Mucosa of stomach (tissue), 1 donor: Measurements from ENCODE around the gene GHDC.
"Not testable (repeated sequence)": the region's sequence is repeated elsewhere in the genome, so short reads cannot be mapped to it uniquely, and the experiment has no call there.

ENCODE experiments used
- H3K27me3 ChIP-seq: one replicate; pipeline ENCODE4 v1.7.0; 2013; ENCODE audit warnings: mild to moderate bottlenecking, low read length; ENCODE audit not compliant: control insufficient read depth, insufficient read depth
- H3K36me3 ChIP-seq: one replicate; pipeline ENCODE4 v1.7.0; 2013; ENCODE audit warnings: low read length; ENCODE audit not compliant: control insufficient read depth, insufficient read depth
- H3K4me1 ChIP-seq: one replicate; pipeline ENCODE4 v1.7.0; 2013; ENCODE audit warnings: mild to moderate bottlenecking, low read length; ENCODE audit not compliant: control insufficient read depth, insufficient read depth
- H3K4me3 ChIP-seq: one replicate; pipeline ENCODE4 v1.7.0; 2013; ENCODE audit warnings: low read length
- H3K9ac ChIP-seq: one replicate; pipeline ENCODE4 v1.7.0; 2013; ENCODE audit warnings: mild to moderate bottlenecking, low read length, moderate library complexity
- H3K9me3 ChIP-seq: one replicate; pipeline ENCODE4 v1.7.0; 2013; ENCODE audit warnings: mild to moderate bottlenecking, low read length, moderate library complexity; ENCODE audit not compliant: control insufficient read depth
- donor health status: Pancreatic carcinoma.

GHDC gene

DNA sequence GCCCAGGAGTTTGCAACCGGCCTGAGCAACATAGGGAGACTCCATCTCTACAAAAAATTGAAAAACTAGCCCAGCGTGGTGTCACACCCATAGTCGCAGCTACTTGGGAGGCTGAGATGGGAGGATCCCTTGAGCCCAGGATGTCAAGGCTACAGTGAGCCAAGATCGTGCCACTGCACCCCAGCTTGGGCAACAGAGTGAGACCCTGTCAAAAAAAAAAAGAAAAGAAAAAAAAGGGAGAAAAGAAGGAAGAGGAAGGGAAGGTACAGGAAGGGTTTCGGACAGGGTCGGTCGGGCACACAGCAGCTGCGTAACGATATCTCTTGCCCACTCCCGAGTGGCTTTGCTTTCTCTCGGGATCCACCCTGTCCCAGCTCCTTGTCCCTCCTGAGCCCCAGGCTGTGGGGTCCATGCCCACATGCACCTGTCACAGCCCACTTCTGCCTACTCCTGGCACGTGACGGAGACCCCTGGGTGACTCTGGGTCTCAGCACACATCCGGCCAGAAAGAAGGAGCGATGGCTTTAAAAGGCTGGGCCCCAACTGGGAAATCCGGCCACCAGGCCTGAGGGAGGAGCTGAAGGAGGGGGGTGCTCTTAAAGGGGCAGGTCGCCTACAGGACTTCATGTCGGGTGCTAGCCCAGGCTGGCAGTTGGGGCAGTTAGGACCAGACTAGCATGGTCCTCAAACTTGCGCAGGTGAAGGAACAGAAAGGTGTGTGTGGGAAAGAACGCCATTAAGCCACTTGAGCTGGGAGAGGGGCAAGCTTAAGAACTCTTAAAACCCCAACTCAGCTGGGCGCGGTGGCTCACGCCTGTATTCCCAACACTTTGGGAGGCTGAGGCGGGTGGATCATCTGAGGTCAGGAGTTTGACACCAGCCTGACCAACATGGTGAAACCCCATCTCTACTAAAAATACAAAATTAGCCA, at the start of gene GHDC:
GHDC (minus strand) TSS at position 526 of the 931 bp plus-strand sequence. CDS start 913 bp downstream, outside the sequence.
- no peaks in the 10 kb centered on the region for H3K27me3 ChIP-seq
- no peaks in the 10 kb centered on the region for H3K36me3 ChIP-seq
- no peaks in the 10 kb centered on the region for H3K9me3 ChIP-seq
- peaks cover 17% of the 10 kb centered on the region for H3K4me1 ChIP-seq
- H3K9ac ChIP-seq: peak within 1 kb of the TSS; percentile 86
- peak within 1 kb of the TSS; percentile 97 for H3K4me3 ChIP-seq

GRCh38 chr17:42243493-42243982, 49.2 kb upstream of the GHDC start:
- no peaks in the 10 kb centered on the region for H3K4me1 ChIP-seq
- no peak overlapping the region for H3K4me3 ChIP-seq
- H3K27me3 ChIP-seq: no peaks in the 10 kb centered on the region
- no peaks in the 10 kb centered on the region for H3K36me3 ChIP-seq
- H3K9me3 ChIP-seq: no peaks in the 10 kb centered on the region
- H3K9ac ChIP-seq: no peak overlapping the region

DNA sequence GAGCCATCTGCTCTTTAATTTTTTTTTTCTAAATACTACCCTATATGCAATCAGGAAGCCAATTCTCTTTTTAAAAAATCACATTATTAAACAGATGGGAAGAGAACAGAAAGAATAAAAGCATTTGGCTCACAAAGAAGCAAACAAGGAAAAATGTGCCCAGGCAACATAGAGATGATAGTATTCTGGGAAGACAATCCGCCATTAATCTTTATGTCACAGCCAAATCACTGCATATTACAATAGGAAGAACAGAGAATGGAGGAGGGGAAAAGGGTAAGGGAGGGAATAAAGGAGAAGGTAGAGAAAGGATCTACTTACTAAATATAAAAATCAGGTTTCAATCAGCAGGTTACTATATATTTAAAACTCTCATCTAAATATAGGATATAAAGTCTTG, 47.6 kb upstream of the GHDC start:
- Histone ChIP-seq H3K9ac (no peak overlapping the region), H3K27me3 (no peaks in the 10 kb centered on the region), H3K4me1 (no peaks in the 10 kb centered on the region), H3K4me3 (no peak overlapping the region), H3K9me3 (no peaks in the 10 kb centered on the region), H3K36me3 (no peaks in the 10 kb centered on the region)

DNA sequence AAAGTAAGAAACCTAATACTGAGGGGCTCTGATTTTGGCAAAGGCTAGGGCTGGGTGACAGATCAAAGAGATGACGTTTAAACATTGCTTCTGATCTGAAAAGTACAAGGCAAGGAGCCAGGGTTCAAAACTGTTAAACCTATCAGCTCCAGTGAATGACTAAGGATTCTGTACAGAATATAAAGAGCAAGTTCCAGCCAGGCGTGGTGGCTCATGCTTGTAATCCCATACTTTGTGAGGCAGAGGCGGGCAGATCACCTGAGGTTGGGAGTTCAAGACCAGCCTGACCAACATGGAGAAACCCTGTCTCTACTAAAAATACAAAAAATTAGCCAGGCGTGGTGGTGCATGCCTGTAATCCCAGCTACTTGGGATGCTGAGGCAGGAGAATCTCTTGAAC, 46.6 kb upstream of the GHDC start:
- H3K9me3 ChIP-seq, H3K4me3 ChIP-seq, H3K4me1 ChIP-seq, H3K36me3 ChIP-seq, H3K27me3 ChIP-seq, H3K9ac ChIP-seq: not testable (repeated sequence)

- Histone ChIP-seq H3K4me3 (no peak overlapping the region), H3K36me3 (no peaks in the 10 kb centered on the region), H3K4me1 (no peaks in the 10 kb centered on the region), H3K27me3 (no peaks in the 10 kb centered on the region), H3K9me3 (no peaks in the 10 kb centered on the region), H3K9ac (no peak overlapping the region)
Measured at GRCh38 chr17:42240201-42240600, 45.9 kb upstream of the GHDC start.

DNA sequence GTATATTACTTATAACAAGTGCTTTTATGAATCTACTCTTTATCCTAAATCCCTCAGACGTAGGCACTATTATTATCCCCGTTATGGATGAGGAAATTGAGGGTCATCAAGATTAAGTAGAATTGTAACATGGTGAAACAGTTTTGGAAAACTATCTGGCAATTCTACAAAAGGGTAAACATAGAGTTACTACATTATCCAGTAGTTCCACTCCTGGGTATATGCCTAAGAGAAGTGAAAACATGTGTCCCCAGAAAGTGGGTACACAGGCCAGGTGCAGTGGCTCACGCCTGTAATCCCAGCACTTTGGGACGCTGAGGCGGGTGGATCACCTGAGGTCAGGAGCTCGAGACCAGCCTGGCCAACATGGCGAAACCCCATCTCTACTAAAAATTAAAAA, 45.3 kb upstream of the GHDC start:
- not testable (repeated sequence) for H3K4me1 ChIP-seq, H3K9me3 ChIP-seq, H3K9ac ChIP-seq, H3K27me3 ChIP-seq, H3K36me3 ChIP-seq, H3K4me3 ChIP-seq

- Histone ChIP-seq H3K27me3 (no peaks in the 10 kb centered on the region), H3K4me3 (no peak overlapping the region)
Measured at GRCh38 chr17:42236760-42237159, 42.5 kb upstream of the GHDC start.

DNA sequence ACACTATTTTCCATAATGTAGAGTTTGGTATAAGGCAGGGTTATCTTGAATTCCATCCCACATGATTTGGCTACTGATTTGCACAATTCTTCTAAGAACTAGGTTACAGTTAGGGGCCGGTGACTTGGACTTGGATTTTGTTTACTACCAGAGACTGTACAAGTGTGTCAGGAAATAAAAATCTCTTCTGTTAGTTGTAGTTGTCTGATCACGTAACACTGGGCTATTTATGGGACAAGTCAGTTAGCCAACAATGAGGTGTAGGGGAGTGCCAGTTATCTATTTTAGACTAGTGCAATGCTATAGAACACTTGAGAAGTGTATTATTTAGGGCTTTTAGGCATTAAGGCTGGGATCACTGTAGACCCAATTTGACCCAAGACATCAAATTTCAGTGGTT, 39.7 kb upstream of the GHDC start:
- H3K36me3 ChIP-seq: no peaks in the 10 kb centered on the region
- H3K9me3 ChIP-seq: no peaks in the 10 kb centered on the region
- no peak overlapping the region for H3K9ac ChIP-seq
- H3K4me3 ChIP-seq: no peak overlapping the region
- H3K27me3 ChIP-seq: no peaks in the 10 kb centered on the region
- no peaks in the 10 kb centered on the region for H3K4me1 ChIP-seq

More at GRCh38 chr17:42236760-42237159, 42.5 kb upstream of the GHDC start:
- Histone ChIP-seq H3K36me3 (no peaks in the 10 kb centered on the region), H3K4me1 (no peaks in the 10 kb centered on the region), H3K9me3 (no peaks in the 10 kb centered on the region), H3K9ac (no peak overlapping the region)

GRCh38 chr17:42233156-42233555, 38.9 kb upstream of the GHDC start:
- no peaks in the 10 kb centered on the region for H3K4me1 ChIP-seq
- H3K9ac ChIP-seq: no peak overlapping the region
- no peak overlapping the region for H3K4me3 ChIP-seq
- no peaks in the 10 kb centered on the region for H3K9me3 ChIP-seq
- H3K27me3 ChIP-seq: no peaks in the 10 kb centered on the region
- no peaks in the 10 kb centered on the region for H3K36me3 ChIP-seq

- H3K4me3 ChIP-seq: no peak overlapping the region
- H3K27me3 ChIP-seq: no peaks in the 10 kb centered on the region
- H3K9ac ChIP-seq: no peak overlapping the region
- no peaks in the 10 kb centered on the region for H3K4me1 ChIP-seq
- no peaks in the 10 kb centered on the region for H3K36me3 ChIP-seq
- no peaks in the 10 kb centered on the region for H3K9me3 ChIP-seq
Measured at GRCh38 chr17:42230225-42230624, 35.9 kb upstream of the GHDC start.

- Histone ChIP-seq H3K36me3 (no peaks in the 10 kb centered on the region), H3K4me1 (no peaks in the 10 kb centered on the region), H3K27me3 (no peaks in the 10 kb centered on the region), H3K9ac (no peak overlapping the region), H3K4me3 (no peak overlapping the region), H3K9me3 (no peaks in the 10 kb centered on the region)
Measured at GRCh38 chr17:42227849-42228700, 33.8 kb upstream of the GHDC start.

GRCh38 chr17:42225646-42226045, 31.4 kb upstream of the GHDC start:
- H3K9ac ChIP-seq: no peak overlapping the region
- H3K9me3 ChIP-seq: no peaks in the 10 kb centered on the region
- no peaks in the 10 kb centered on the region for H3K27me3 ChIP-seq
- H3K4me1 ChIP-seq: no peaks in the 10 kb centered on the region
- H3K4me3 ChIP-seq: no peak overlapping the region
- H3K36me3 ChIP-seq: no peaks in the 10 kb centered on the region
